ENCODE measurements around the gene F5. TPM values are rescaled to one million over a fixed set of nuclear protein-coding genes. Genes with fewer than 3 reads are reported as not detected.
A peak's percentile ranks its signal among the peaks of the same experiment; 100 is the strongest.

F5 gene
- total RNA-seq, 2 experiments from 2014 or later, result not detected

GRCh38 chr1:169561692-169562091 is 24.6 kb downstream of the F5 start:
- Histone ChIP-seq H3K4me2 (ENCODE audit: low read length) (no peak overlapping the region), H2AFZ (ENCODE audit: low read length) (no peak overlapping the region), H3K9me3 (ENCODE audit: low read length) (no peaks in the 10 kb centered on the region), H3K36me3 (ENCODE audit: insufficient read depth, low read length) (no peaks in the 10 kb centered on the region), H4K20me1 (ENCODE audit: insufficient read depth, low read length) (no peaks in the 10 kb centered on the region), H3K4me3 (ENCODE audit: low read depth, low read length, poor library complexity, severe bottlenecking) (no peak overlapping the region), H3K9me2 (ENCODE audit: insufficient read depth, low read length) (no peaks in the 10 kb centered on the region), H3K27ac (ENCODE audit: low read depth, low read length, poor library complexity, severe bottlenecking) (no peak overlapping the region), H3K4me1 (ENCODE audit: insufficient read depth, low read length, poor library complexity, severe bottlenecking) (no peaks in the 10 kb centered on the region), H3K79me2 (ENCODE audit: insufficient read depth, low read depth, low read length) (no peaks in the 10 kb centered on the region)
- DNase-seq (ENCODE audit: low spot score), result no peak
- POLR2A ChIA-PET, result interaction anchor here (0.6 to 0.7 kb wide), 3 partner anchors 202 to 1012 kb away, joined by 3 to 5 read pairs (median 4); no protein-coding TSS in a partner anchor
- CTCF ChIA-PET (ENCODE audit: unreplicated experiment), result no interaction called here
- TF ChIP-seq CTCF (conservative IDR thresholded peaks at IDR 0.05; ENCODE audit: low read length), result no peak
- no peak for TF ChIP-seq EZH2phosphoT487 (IDR thresholded peaks at IDR 0.05; ENCODE audit: borderline replicate concordance, low read depth, low read length)
- intact Hi-C loops (cut with micrococcal nuclease; ENCODE audit: unreplicated experiment), result no loop called here
- BruUV-seq (replicated peaks), result no TSS peak

GRCh38 chr1:169557131-169557530 is 29.1 kb downstream of the F5 start:
- Histone ChIP-seq H3K4me1 (ENCODE audit: insufficient read depth, low read length, poor library complexity, severe bottlenecking) (no peaks in the 10 kb centered on the region), H3K79me2 (ENCODE audit: insufficient read depth, low read depth, low read length) (no peaks in the 10 kb centered on the region), H3K27ac (ENCODE audit: low read depth, low read length, poor library complexity, severe bottlenecking) (no peak overlapping the region), H3K9me2 (ENCODE audit: insufficient read depth, low read length) (no peaks in the 10 kb centered on the region), H3K9me3 (ENCODE audit: low read length) (no peaks in the 10 kb centered on the region), H3K4me2 (ENCODE audit: low read length) (no peak overlapping the region), H3K4me3 (ENCODE audit: low read depth, low read length, poor library complexity, severe bottlenecking) (no peak overlapping the region), H3K36me3 (ENCODE audit: insufficient read depth, low read length) (no peaks in the 10 kb centered on the region), H4K20me1 (ENCODE audit: insufficient read depth, low read length) (no peaks in the 10 kb centered on the region), H2AFZ (ENCODE audit: low read length) (no peak overlapping the region)
- POLR2A ChIA-PET, result no interaction called here
- CTCF ChIA-PET (ENCODE audit: unreplicated experiment), result interaction anchor here (0.6 kb wide), 1 partner anchor 387 kb away, joined by 3 read pairs; no protein-coding TSS in a partner anchor
- BruUV-seq (replicated peaks), result no TSS peak
- no peak for DNase-seq (ENCODE audit: low spot score)
- intact Hi-C loops (cut with micrococcal nuclease; ENCODE audit: unreplicated experiment), result no loop called here
- no peak for TF ChIP-seq CTCF (conservative IDR thresholded peaks at IDR 0.05; ENCODE audit: low read length)
- no peak for TF ChIP-seq EZH2phosphoT487 (IDR thresholded peaks at IDR 0.05; ENCODE audit: borderline replicate concordance, low read depth, low read length)

- no peaks in the 10 kb centered on the region for H4K20me1 ChIP-seq (ENCODE audit: insufficient read depth, low read length)
- H3K4me1 ChIP-seq (ENCODE audit: insufficient read depth, low read length, poor library complexity, severe bottlenecking), result no peaks in the 10 kb centered on the region
- BruUV-seq (replicated peaks), result no TSS peak
- H3K36me3 ChIP-seq (ENCODE audit: insufficient read depth, low read length), result no peaks in the 10 kb centered on the region
- no peak overlapping the region for H2AFZ ChIP-seq (ENCODE audit: low read length)
- no peaks in the 10 kb centered on the region for H3K9me3 ChIP-seq (ENCODE audit: low read length)
- ChIA-PET POLR2A (interaction anchor here (1.5 kb wide), 1 partner anchor 149 kb away, joined by 3 read pairs; no protein-coding TSS in a partner anchor), CTCF (ENCODE audit: unreplicated experiment) (no interaction called here)
- intact Hi-C loops (cut with micrococcal nuclease; ENCODE audit: unreplicated experiment), result loop anchor here (2.0 kb wide), 1 partner anchor 163 kb away; no protein-coding TSS in a partner anchor
- no peak overlapping the region for H3K4me2 ChIP-seq (ENCODE audit: low read length)
- H3K79me2 ChIP-seq (ENCODE audit: insufficient read depth, low read depth, low read length), result no peaks in the 10 kb centered on the region
- peak; percentile 48 for DNase-seq (ENCODE audit: low spot score)
- peak; percentile 68 for TF ChIP-seq CTCF (conservative IDR thresholded peaks at IDR 0.05; ENCODE audit: low read length)
- no peak for TF ChIP-seq EZH2phosphoT487 (IDR thresholded peaks at IDR 0.05; ENCODE audit: borderline replicate concordance, low read depth, low read length)
- no peaks in the 10 kb centered on the region for H3K9me2 ChIP-seq (ENCODE audit: insufficient read depth, low read length)
- H3K4me3 ChIP-seq (ENCODE audit: low read depth, low read length, poor library complexity, severe bottlenecking), result no peak overlapping the region
- H3K27ac ChIP-seq (ENCODE audit: low read depth, low read length, poor library complexity, severe bottlenecking), result no peak overlapping the region
Measured at GRCh38 chr1:169550294-169550693, 36.0 kb downstream of the F5 start.

Data from OCI-LY7 (cell line).